HFF-Myc (cell line): Measurements from ENCODE around the gene GJC2.

Source experiments
- DNase-seq: peaks from one replicate; pipeline ENCODE4 v3.0.0-alpha.2; 2011; ENCODE audit warnings: low read depth; ENCODE audit errors: extremely low read depth
- H3K4me3 ChIP-seq: replicated peaks from 2 replicates; pipeline ENCODE4 v1.5.1; 2011; ENCODE audit warnings: low read depth, mild to moderate bottlenecking, control low read depth, low read length
- TF ChIP-seq, protein P1 (sequence below): IDR thresholded peaks from 2 replicates; pipeline ENCODE4 v1.5.1; 2012; ENCODE audit warnings: mild to moderate bottlenecking, low read depth, low read length, control low read depth; ENCODE audit errors: missing control alignments

Gene GJC2

GRCh38 chr1:228174482-228175315 is 25.0 kb downstream of the GJC2 start:
- no peak for DNase-seq
- no peak overlapping the region for H3K4me3 ChIP-seq
- TF ChIP-seq, protein P1, sequence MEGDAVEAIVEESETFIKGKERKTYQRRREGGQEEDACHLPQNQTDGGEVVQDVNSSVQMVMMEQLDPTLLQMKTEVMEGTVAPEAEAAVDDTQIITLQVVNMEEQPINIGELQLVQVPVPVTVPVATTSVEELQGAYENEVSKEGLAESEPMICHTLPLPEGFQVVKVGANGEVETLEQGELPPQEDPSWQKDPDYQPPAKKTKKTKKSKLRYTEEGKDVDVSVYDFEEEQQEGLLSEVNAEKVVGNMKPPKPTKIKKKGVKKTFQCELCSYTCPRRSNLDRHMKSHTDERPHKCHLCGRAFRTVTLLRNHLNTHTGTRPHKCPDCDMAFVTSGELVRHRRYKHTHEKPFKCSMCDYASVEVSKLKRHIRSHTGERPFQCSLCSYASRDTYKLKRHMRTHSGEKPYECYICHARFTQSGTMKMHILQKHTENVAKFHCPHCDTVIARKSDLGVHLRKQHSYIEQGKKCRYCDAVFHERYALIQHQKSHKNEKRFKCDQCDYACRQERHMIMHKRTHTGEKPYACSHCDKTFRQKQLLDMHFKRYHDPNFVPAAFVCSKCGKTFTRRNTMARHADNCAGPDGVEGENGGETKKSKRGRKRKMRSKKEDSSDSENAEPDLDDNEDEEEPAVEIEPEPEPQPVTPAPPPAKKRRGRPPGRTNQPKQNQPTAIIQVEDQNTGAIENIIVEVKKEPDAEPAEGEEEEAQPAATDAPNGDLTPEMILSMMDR, result no peak

- H3K4me3 ChIP-seq, result no peak overlapping the region
- TF ChIP-seq, protein P1, result no peak
- no peak for DNase-seq
Observed at GRCh38 chr1:228175316-228176023, 25.7 kb downstream of the GJC2 start.

GRCh38 chr1:228176024-228176395 is 26.3 kb downstream of the GJC2 start:
- DNase-seq, result no peak
- TF ChIP-seq, protein P1, result no peak
- no peak overlapping the region for H3K4me3 ChIP-seq

GRCh38 chr1:228176461-228177182 is 26.9 kb downstream of the GJC2 start:
- DNase-seq, result no peak
- TF ChIP-seq, protein P1, result no peak
- H3K4me3 ChIP-seq, result no peak overlapping the region

- H3K4me3 ChIP-seq, result no peak overlapping the region
- DNase-seq, result no peak
- TF ChIP-seq, protein P1, result no peak
Observed at GRCh38 chr1:228177183-228177475, 27.4 kb downstream of the GJC2 start.

- no peak for DNase-seq
- H3K4me3 ChIP-seq, result no peak overlapping the region
- TF ChIP-seq, protein P1, result no peak
Observed at GRCh38 chr1:228177721-228178710, 28.3 kb downstream of the GJC2 start.
